ENCODE measurements around the gene NEDD4L. TPM values are rescaled to one million over a fixed set of nuclear protein-coding genes. Genes with fewer than 3 reads are reported as not detected.

Gene NEDD4L
- total RNA-seq, 1 donor from 2014 or later = 41.4 TPM

DNA sequence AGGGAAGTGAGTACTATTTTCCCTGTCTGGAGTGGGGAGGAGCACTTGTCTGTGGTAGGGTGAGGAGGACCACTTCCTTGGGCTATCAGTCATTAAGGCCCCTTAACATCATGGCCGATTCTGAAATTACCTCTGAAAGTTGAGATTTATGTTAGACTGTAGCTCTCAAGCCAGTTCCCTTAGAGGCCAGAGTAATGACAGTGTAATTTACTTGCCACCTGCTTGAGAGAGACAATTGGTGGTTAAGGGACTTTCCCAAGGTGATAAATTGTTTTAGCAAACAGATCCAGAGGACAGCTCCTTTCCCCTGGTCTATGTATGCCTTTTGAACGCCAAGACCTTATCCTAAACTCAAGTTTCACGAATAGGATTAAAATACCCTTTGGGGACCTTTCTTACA lies 56.1 kb downstream of the NEDD4L start:
- Mint-ChIP-seq H3K36me3 (ENCODE audit: low read depth) (no peaks in the 10 kb centered on the region), H3K27me3 (ENCODE audit: low read depth) (no peaks in the 10 kb centered on the region), H3K27ac (ENCODE audit: unreplicated experiment) (no peak overlapping the region)

GRCh38 chr18:58101291-58101794 lies 57.3 kb downstream of the NEDD4L start:
- peaks cover 46% of the 10 kb centered on the region for H3K4me1 Mint-ChIP-seq
- DNase-seq (ENCODE audit: low read depth, low spot score) = peak; percentile 8
- no peaks in the 10 kb centered on the region for H3K36me3 Mint-ChIP-seq (ENCODE audit: low read depth)
- no peak for TF ChIP-seq CTCF (conservative IDR thresholded peaks at IDR 0.05)
- peak overlapping the region; percentile 29 for H3K27ac Mint-ChIP-seq (ENCODE audit: unreplicated experiment)
- H3K27me3 Mint-ChIP-seq (ENCODE audit: low read depth) = no peaks in the 10 kb centered on the region
- no peaks in the 10 kb centered on the region for H3K9me3 Mint-ChIP-seq
- H3K4me3 Mint-ChIP-seq = peak overlapping the region; percentile 3

More for the DNA sequence above, 56.1 kb downstream of the NEDD4L start:
- no peak overlapping the region for H3K4me3 Mint-ChIP-seq
- no peak for TF ChIP-seq CTCF (conservative IDR thresholded peaks at IDR 0.05)
- DNase-seq (ENCODE audit: low read depth, low spot score) = no peak
- no peaks in the 10 kb centered on the region for H3K9me3 Mint-ChIP-seq
- H3K4me1 Mint-ChIP-seq = peaks cover 53% of the 10 kb centered on the region

DNA sequence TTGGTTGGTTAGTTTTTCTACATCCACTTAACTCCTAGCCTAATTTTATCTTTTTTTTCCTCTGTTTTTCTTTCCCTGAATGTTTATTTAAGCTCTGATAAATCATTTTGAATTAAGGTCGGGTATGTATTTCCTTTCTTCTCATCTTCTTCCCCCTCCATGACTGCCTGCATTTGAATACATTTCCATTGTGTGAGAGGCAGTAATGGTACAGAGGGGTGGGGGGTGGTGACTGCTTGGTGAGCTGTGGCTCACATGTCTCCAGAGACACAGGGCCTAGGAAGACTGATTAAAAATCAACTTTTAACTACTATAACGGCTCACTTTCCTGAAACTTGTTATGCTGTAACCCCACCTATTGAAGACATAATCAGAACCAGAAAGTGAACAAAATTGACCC lies 58.0 kb downstream of the NEDD4L start:
- DNase-seq (ENCODE audit: low read depth, low spot score) = no peak
- no peak overlapping the region for H3K27ac Mint-ChIP-seq (ENCODE audit: unreplicated experiment)
- H3K9me3 Mint-ChIP-seq = no peaks in the 10 kb centered on the region
- H3K4me1 Mint-ChIP-seq = peaks cover 42% of the 10 kb centered on the region
- TF ChIP-seq CTCF (conservative IDR thresholded peaks at IDR 0.05) = no peak
- H3K4me3 Mint-ChIP-seq = peak overlapping the region; percentile 25
- H3K36me3 Mint-ChIP-seq (ENCODE audit: low read depth) = no peaks in the 10 kb centered on the region
- H3K27me3 Mint-ChIP-seq (ENCODE audit: low read depth) = no peaks in the 10 kb centered on the region

GRCh38 chr18:58102875-58103274 lies 58.8 kb downstream of the NEDD4L start:
- DNase-seq (ENCODE audit: low read depth, low spot score) = no peak
- no peaks in the 10 kb centered on the region for H3K9me3 Mint-ChIP-seq
- H3K36me3 Mint-ChIP-seq (ENCODE audit: low read depth) = no peaks in the 10 kb centered on the region
- no peak overlapping the region for H3K4me3 Mint-ChIP-seq
- TF ChIP-seq CTCF (conservative IDR thresholded peaks at IDR 0.05) = no peak
- no peaks in the 10 kb centered on the region for H3K27me3 Mint-ChIP-seq (ENCODE audit: low read depth)
- peaks cover 34% of the 10 kb centered on the region for H3K4me1 Mint-ChIP-seq
- H3K27ac Mint-ChIP-seq (ENCODE audit: unreplicated experiment) = no peak overlapping the region

GRCh38 chr18:58103339-58103985 lies 59.4 kb downstream of the NEDD4L start:
- TF ChIP-seq CTCF (conservative IDR thresholded peaks at IDR 0.05) = no peak
- H3K4me3 Mint-ChIP-seq = no peak overlapping the region
- no peak for DNase-seq (ENCODE audit: low read depth, low spot score)
- H3K9me3 Mint-ChIP-seq = no peaks in the 10 kb centered on the region
- no peaks in the 10 kb centered on the region for H3K27me3 Mint-ChIP-seq (ENCODE audit: low read depth)
- H3K36me3 Mint-ChIP-seq (ENCODE audit: low read depth) = no peaks in the 10 kb centered on the region
- H3K27ac Mint-ChIP-seq (ENCODE audit: unreplicated experiment) = no peak overlapping the region
- H3K4me1 Mint-ChIP-seq = peaks cover 33% of the 10 kb centered on the region
